Hepatocyte (in vitro differentiated cells): ENCODE measurements around the gene TADA3. TPM values are rescaled to one million over a fixed set of nuclear protein-coding genes. Genes with fewer than 3 reads are reported as not detected.

Source experiments
- DNase-seq: peaks from one replicate; pipeline ENCODE4 v3.0.0-alpha.2; 2016; ENCODE audit warnings: low spot score
- H2AFZ ChIP-seq: fragments of 200-600 bp; sonication (generic); 2 replicates; pipeline ENCODE4 v1.6.0; 2016; ENCODE audit warnings: antibody characterized with exemption, mild to moderate bottlenecking
- H3K27ac ChIP-seq: fragments of 200-600 bp; sonication (generic); 2 replicates; pipeline ENCODE4 v1.5.1; 2016; ENCODE audit warnings: mild to moderate bottlenecking
- H3K27me3 ChIP-seq: fragments of 200-600 bp; sonication (generic); 2 replicates; pipeline ENCODE4 v1.6.1; 2016
- H3K36me3 ChIP-seq: fragments of 200-600 bp; sonication (generic); replicated peaks from 2 replicates; pipeline ENCODE4 v1.5.1; 2016; ENCODE audit warnings: low read depth; ENCODE audit not compliant: insufficient read depth
- H3K4me1 ChIP-seq: fragments of 200-600 bp; sonication (generic); 2 replicates; pipeline ENCODE4 v1.5.1; 2016; ENCODE audit warnings: mild to moderate bottlenecking, moderate library complexity; ENCODE audit not compliant: insufficient read depth
- H3K4me2 ChIP-seq: fragments of 200-600 bp; sonication (generic); 2 replicates; pipeline ENCODE4 v1.6.0; 2016
- H3K4me3 ChIP-seq: fragments of 200-600 bp; sonication (generic); 2 replicates; pipeline ENCODE4 v1.5.1; 2016; ENCODE audit warnings: mild to moderate bottlenecking
- H3K79me2 ChIP-seq: fragments of 200-600 bp; sonication (generic); 2 replicates; pipeline ENCODE4 v1.6.0; 2017; ENCODE audit warnings: mild to moderate bottlenecking
- H3K9me2 ChIP-seq: fragments of 200-600 bp; sonication (generic); replicated peaks from 2 replicates; pipeline ENCODE4 v1.6.0; 2017; ENCODE audit warnings: mild to moderate bottlenecking; ENCODE audit not compliant: insufficient read depth
- H3K9me3 ChIP-seq: fragments of 200-600 bp; sonication (generic); 2 replicates; pipeline ENCODE4 v1.5.1; 2016; ENCODE audit warnings: low read depth, mild to moderate bottlenecking
- H4K20me1 ChIP-seq: fragments of 200-600 bp; sonication (generic); 2 replicates; pipeline ENCODE4 v1.6.0; 2016; ENCODE audit warnings: mild to moderate bottlenecking; ENCODE audit not compliant: insufficient read depth, poor library complexity, severe bottlenecking
- EZH2 ChIP-seq: fragments of 200-600 bp; sonication (generic); IDR thresholded peaks from 2 replicates; pipeline ENCODE4 v1.6.1; 2016; ENCODE audit warnings: antibody characterized with exemption, mild to moderate bottlenecking, borderline replicate concordance
- EZH2phosphoT487 ChIP-seq: fragments of 200-600 bp; sonication (generic); IDR thresholded peaks from one replicate; pipeline ENCODE4 v1.6.1; 2018; ENCODE audit warnings: antibody characterized with exemption, mild to moderate bottlenecking, low read depth, moderate library complexity; ENCODE audit not compliant: unreplicated experiment, severe bottlenecking
- WGBS: methylation state at CpG from one replicate; pipeline ENCODE4 v1.1.6; 2016; ENCODE audit warnings: low lambda C conversion rate; ENCODE audit errors: missing lambda C conversion rate; 5-methylcytosine and 5-hydroxymethylcytosine counted together
- polyA plus RNA-seq: library from polyadenylated mRNA; unstranded; fragments of >200 nt; fragmentation: Nextera tagmentation; extraction: Ambion mirVana; gene quantifications from 2 replicates; pipeline ENCODE4 v1.2.1, GENCODE V29; 2016
- total RNA-seq: library from RNA; depleted of rRNA; stranded (reverse); fragments of >200 nt; gene quantifications from 2 replicates; pipeline ENCODE4 v1.2.3, GENCODE V29; 2014
- TF ChIP-seq, protein P1 (sequence below): fragments of 200-600 bp; sonication (generic); IDR thresholded peaks from 2 replicates; pipeline ENCODE4 v1.5.1; 2016; ENCODE audit warnings: antibody characterized with exemption, mild to moderate bottlenecking; ENCODE audit not compliant: poor library complexity

TADA3 gene
- total and polyA plus RNA-seq, 2 experiments from 2014 or later: 61.2 to 65.5 TPM

DNA sequence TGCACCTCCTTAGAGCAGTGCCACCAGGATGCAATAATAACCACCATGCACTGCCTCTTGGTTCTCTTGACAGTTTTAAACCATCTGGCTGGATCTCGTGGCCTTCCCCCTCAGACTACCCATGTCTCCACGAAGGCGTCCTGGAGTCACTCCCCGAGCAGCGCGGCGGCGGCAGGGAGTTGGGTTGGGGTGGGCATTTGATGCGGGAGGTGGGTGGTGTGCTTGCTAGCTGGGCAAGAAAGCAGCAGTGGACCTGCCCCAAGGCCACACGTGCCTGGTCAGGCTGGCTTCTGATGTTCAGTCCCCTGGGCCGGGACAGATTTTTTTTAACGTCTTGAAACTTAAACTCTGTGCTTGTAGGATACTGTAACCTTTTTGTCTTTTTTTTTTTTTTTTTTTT is 13.9 kb upstream of the TADA3 start:
- Histone ChIP-seq H3K27ac (no peak overlapping the region), H3K4me1 (peaks cover 14% of the 10 kb centered on the region), H3K27me3 (no peaks in the 10 kb centered on the region), H3K9me2 (no peaks in the 10 kb centered on the region), H4K20me1 (no peaks in the 10 kb centered on the region), H3K9me3 (no peaks in the 10 kb centered on the region), H3K4me3 (no peak overlapping the region), H2AFZ (no peak overlapping the region), H3K79me2 (no peaks in the 10 kb centered on the region), H3K36me3 (peaks cover 5% of the 10 kb centered on the region), H3K4me2 (no peak overlapping the region)
- no peak for DNase-seq
- 98% methylated on average over 12 of the region's 12 CpGs for WGBS
- TF ChIP-seq, protein P1, sequence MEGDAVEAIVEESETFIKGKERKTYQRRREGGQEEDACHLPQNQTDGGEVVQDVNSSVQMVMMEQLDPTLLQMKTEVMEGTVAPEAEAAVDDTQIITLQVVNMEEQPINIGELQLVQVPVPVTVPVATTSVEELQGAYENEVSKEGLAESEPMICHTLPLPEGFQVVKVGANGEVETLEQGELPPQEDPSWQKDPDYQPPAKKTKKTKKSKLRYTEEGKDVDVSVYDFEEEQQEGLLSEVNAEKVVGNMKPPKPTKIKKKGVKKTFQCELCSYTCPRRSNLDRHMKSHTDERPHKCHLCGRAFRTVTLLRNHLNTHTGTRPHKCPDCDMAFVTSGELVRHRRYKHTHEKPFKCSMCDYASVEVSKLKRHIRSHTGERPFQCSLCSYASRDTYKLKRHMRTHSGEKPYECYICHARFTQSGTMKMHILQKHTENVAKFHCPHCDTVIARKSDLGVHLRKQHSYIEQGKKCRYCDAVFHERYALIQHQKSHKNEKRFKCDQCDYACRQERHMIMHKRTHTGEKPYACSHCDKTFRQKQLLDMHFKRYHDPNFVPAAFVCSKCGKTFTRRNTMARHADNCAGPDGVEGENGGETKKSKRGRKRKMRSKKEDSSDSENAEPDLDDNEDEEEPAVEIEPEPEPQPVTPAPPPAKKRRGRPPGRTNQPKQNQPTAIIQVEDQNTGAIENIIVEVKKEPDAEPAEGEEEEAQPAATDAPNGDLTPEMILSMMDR: no peak
- no peak for TF ChIP-seq EZH2
- TF ChIP-seq EZH2phosphoT487: no peak

DNA sequence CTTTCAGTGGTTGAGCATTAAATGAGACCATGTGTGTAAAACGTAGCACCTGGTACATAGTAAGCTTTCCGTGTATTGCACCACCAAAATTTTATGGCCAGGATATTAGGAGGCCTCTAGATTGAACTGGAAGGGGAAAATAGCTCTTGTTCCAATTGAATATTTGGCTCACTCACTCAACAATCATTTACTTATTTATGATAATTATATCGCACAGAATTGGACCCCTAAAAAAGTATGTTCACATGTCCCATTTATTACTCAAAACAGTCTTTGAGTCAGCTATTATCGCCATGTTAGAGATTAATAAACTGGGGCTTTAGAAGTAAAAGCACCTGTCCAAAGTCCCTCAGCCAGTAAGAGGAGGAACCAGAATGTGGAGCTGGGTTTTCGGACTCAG is 12.7 kb upstream of the TADA3 start:
- Histone ChIP-seq H3K27me3 (no peaks in the 10 kb centered on the region), H4K20me1 (no peaks in the 10 kb centered on the region), H3K4me2 (no peak overlapping the region), H3K27ac (no peak overlapping the region), H3K9me3 (no peaks in the 10 kb centered on the region), H2AFZ (no peak overlapping the region), H3K4me3 (no peak overlapping the region), H3K9me2 (no peaks in the 10 kb centered on the region), H3K36me3 (peaks cover 6% of the 10 kb centered on the region), H3K4me1 (peaks cover 7% of the 10 kb centered on the region), H3K79me2 (no peaks in the 10 kb centered on the region)
- no peak for TF ChIP-seq EZH2phosphoT487
- TF ChIP-seq, protein P1: no peak
- DNase-seq: no peak
- 96% methylated on average over 5 of the region's 5 CpGs for WGBS

DNA sequence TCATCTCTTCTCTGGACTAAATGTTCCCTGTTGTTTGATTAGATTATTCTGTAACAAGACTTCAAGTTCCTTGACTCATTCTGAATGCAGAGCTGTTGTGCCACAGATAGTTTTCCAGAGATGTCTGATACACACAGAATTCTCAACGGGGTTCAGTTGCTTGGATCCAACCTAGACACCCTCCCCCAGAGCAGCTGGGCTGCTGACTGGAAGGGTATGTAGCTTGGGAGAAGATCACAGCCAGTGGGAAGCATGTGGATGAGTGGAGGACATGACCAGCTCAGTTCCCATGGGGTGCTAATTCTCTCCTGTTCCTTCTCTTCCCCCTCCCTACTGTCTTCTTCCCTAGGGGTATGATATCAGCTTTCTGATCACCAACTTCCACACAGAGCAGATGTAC is 11.2 kb upstream of the TADA3 start:
- Histone ChIP-seq H3K4me2 (no peak overlapping the region), H3K79me2 (peaks cover 3% of the 10 kb centered on the region), H3K4me3 (no peak overlapping the region), H3K27ac (no peak overlapping the region), H3K27me3 (no peaks in the 10 kb centered on the region), H3K9me3 (no peaks in the 10 kb centered on the region), H3K36me3 (peaks cover 6% of the 10 kb centered on the region), H4K20me1 (no peaks in the 10 kb centered on the region), H3K9me2 (no peaks in the 10 kb centered on the region), H3K4me1 (no peaks in the 10 kb centered on the region), H2AFZ (no peak overlapping the region)
- DNase-seq: no peak
- 85% methylated on average over 1 of the region's 1 CpG for WGBS
- TF ChIP-seq EZH2: no peak
- TF ChIP-seq, protein P1: no peak
- TF ChIP-seq EZH2phosphoT487: no peak

DNA sequence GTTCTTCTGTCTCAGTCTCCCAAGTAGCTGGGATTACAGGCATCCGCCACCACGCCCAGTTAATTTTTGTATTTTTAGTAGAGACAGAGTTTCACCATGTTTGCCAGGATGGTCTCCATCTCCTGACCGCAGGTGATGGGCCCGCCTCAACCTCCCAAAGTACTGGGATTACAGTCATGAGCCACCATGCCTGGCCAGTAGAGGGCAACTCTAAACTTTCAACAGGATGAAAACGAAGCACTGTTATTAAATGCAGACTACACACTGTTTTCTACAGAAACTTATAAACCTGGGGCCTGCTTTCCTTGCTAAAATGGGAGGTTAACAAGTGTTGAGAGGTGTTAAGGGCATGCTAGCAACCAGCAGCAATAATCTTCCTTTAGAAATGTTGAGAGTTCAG is 8.3 kb upstream of the TADA3 start:
- no peaks in the 10 kb centered on the region for H3K9me3 ChIP-seq
- no peaks in the 10 kb centered on the region for H3K9me2 ChIP-seq
- no peak overlapping the region for H2AFZ ChIP-seq
- H3K4me3 ChIP-seq: no peak overlapping the region
- no peak overlapping the region for H3K4me2 ChIP-seq
- H4K20me1 ChIP-seq: peaks cover 3% of the 10 kb centered on the region
- WGBS: 88% methylated on average over 5 of the region's 5 CpGs
- no peak for DNase-seq
- H3K4me1 ChIP-seq: no peaks in the 10 kb centered on the region
- peaks cover 6% of the 10 kb centered on the region for H3K36me3 ChIP-seq
- no peak overlapping the region for H3K27ac ChIP-seq
- peaks cover 31% of the 10 kb centered on the region for H3K79me2 ChIP-seq
- H3K27me3 ChIP-seq: no peaks in the 10 kb centered on the region
- TF ChIP-seq, protein P1: peak; percentile 30
- TF ChIP-seq EZH2phosphoT487: no peak
